Hepatocyte (in vitro differentiated cells): ENCODE measurements around the gene ERC2.

Experiments
- EZH2phosphoT487 ChIP-seq: fragments of 200-600 bp; sonication (generic); IDR thresholded peaks from one replicate; pipeline ENCODE4 v1.6.1; 2018; ENCODE audit warnings: antibody characterized with exemption, mild to moderate bottlenecking, low read depth, moderate library complexity; ENCODE audit not compliant: unreplicated experiment, severe bottlenecking
- TF ChIP-seq, protein P1 (sequence below): fragments of 200-600 bp; sonication (generic); IDR thresholded peaks from 2 replicates; pipeline ENCODE4 v1.5.1; 2016; ENCODE audit warnings: antibody characterized with exemption, mild to moderate bottlenecking; ENCODE audit not compliant: poor library complexity

DNA sequence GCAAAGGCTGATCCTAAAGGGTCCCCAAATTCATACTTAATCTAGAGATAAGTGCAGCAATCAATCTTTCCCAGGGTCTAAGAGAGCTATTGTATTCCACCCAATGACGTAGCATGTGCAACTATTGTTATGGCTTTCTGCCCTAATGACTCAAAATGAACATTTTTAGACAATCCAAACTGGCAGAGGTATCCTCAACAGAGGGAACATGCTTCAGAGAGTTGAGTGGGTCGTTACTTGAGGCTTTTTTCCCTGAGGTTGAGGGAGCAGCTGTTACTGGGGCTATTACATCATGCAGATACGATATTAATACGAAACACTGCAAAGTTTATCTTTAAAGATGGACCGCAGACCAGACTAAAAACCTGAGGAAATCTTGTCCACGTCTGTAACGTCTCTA lies 702.9 kb downstream of the ERC2 start:
- TF ChIP-seq, protein P1, sequence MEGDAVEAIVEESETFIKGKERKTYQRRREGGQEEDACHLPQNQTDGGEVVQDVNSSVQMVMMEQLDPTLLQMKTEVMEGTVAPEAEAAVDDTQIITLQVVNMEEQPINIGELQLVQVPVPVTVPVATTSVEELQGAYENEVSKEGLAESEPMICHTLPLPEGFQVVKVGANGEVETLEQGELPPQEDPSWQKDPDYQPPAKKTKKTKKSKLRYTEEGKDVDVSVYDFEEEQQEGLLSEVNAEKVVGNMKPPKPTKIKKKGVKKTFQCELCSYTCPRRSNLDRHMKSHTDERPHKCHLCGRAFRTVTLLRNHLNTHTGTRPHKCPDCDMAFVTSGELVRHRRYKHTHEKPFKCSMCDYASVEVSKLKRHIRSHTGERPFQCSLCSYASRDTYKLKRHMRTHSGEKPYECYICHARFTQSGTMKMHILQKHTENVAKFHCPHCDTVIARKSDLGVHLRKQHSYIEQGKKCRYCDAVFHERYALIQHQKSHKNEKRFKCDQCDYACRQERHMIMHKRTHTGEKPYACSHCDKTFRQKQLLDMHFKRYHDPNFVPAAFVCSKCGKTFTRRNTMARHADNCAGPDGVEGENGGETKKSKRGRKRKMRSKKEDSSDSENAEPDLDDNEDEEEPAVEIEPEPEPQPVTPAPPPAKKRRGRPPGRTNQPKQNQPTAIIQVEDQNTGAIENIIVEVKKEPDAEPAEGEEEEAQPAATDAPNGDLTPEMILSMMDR: no peak
- TF ChIP-seq EZH2phosphoT487: no peak
